ENCODE measurements around the gene PRKD1.

GRCh38 chr14:29681316-29681715, 246.3 kb downstream of the PRKD1 start:
- TF ChIP-seq CEBPB (IDR thresholded peaks at IDR 0.05; ENCODE audit: low read depth) (no peak), POLR2A (IDR thresholded peaks at IDR 0.05; ENCODE audit: borderline replicate concordance, extremely low read depth, insufficient read depth, insufficient read length) (no peak), POLR2AphosphoS5 (IDR thresholded peaks at IDR 0.05; ENCODE audit: low read depth, low read length) (no peak), REST (IDR thresholded peaks at IDR 0.05; ENCODE audit: low read depth) (no peak), EZH2 (IDR thresholded peaks at IDR 0.05) (no peak), YY1 (IDR thresholded peaks at IDR 0.05; ENCODE audit: extremely low read depth, insufficient replicate concordance, low read depth, low read length) (no peak), ELF1 (IDR thresholded peaks at IDR 0.05; ENCODE audit: borderline replicate concordance, low read depth) (no peak), SIN3A (IDR thresholded peaks at IDR 0.05; ENCODE audit: low read depth) (no peak), EZH2phosphoT487 (IDR thresholded peaks at IDR 0.05; ENCODE audit: borderline replicate concordance) (no peak), RAD21 (IDR thresholded peaks at IDR 0.05; ENCODE audit: low read depth) (no peak), ZNF274 (IDR thresholded peaks at IDR 0.05; ENCODE audit: low read depth, low read length) (no peak), SP1 (IDR thresholded peaks at IDR 0.05; ENCODE audit: low read depth) (no peak)
- TF ChIP-seq, protein P1, sequence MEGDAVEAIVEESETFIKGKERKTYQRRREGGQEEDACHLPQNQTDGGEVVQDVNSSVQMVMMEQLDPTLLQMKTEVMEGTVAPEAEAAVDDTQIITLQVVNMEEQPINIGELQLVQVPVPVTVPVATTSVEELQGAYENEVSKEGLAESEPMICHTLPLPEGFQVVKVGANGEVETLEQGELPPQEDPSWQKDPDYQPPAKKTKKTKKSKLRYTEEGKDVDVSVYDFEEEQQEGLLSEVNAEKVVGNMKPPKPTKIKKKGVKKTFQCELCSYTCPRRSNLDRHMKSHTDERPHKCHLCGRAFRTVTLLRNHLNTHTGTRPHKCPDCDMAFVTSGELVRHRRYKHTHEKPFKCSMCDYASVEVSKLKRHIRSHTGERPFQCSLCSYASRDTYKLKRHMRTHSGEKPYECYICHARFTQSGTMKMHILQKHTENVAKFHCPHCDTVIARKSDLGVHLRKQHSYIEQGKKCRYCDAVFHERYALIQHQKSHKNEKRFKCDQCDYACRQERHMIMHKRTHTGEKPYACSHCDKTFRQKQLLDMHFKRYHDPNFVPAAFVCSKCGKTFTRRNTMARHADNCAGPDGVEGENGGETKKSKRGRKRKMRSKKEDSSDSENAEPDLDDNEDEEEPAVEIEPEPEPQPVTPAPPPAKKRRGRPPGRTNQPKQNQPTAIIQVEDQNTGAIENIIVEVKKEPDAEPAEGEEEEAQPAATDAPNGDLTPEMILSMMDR (IDR thresholded peaks at IDR 0.05 in 2 of 3, conservative IDR thresholded peaks at IDR 0.05 in 1 of 3; ENCODE audit: borderline replicate concordance in 1 of 3, insufficient read depth in 1 of 3, low read depth in 2 of 3, low read length in 2 of 3) = no peak
- TF ChIP-seq, protein P2, sequence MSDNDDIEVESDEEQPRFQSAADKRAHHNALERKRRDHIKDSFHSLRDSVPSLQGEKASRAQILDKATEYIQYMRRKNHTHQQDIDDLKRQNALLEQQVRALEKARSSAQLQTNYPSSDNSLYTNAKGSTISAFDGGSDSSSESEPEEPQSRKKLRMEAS (IDR thresholded peaks at IDR 0.05) = no peak

All from HCT116 (cell line).